ENCODE results near the gene CREB5. TPM values are rescaled to one million over a fixed set of nuclear protein-coding genes. Genes with fewer than 3 reads are reported as not detected.
"Not testable (repeated sequence)": the region's sequence is repeated elsewhere in the genome, so short reads cannot be mapped to it uniquely, and the experiment has no call there.

CREB5 gene
- total and polyA plus RNA-seq, 2 of the 13 experiments (the other 11 are each of a cell fraction or from before 2014, with no cell fraction given) = 0.38 to 0.71 TPM

GRCh38 chr7:28551331-28551730 lies 139.0 kb downstream of the CREB5 start:
- Histone ChIP-seq H4K20me1 (ENCODE audit: insufficient read depth, low read length) (no peaks in the 10 kb centered on the region), H3K4me2 (ENCODE audit: low read depth, low read length) (no peak overlapping the region), H3K9me3 (ENCODE audit: low read length) (no peaks in the 10 kb centered on the region), H3K9ac (ENCODE audit: insufficient read depth, low read depth, low read length) (no peak overlapping the region), H3K27me3 (ENCODE audit: control insufficient read depth in 1 of 2, insufficient read depth in 2 of 2, low read length in 2 of 2) (peaks cover 0 to 12% of the 10 kb centered on the region in 2 experiments; a peak in 2 of 5 replicates), H2AFZ (ENCODE audit: low read length) (no peak overlapping the region), H3K27ac (ENCODE audit: extremely low read length, insufficient read depth, low read length) (no peak overlapping the region), H3K4me3 (replicated peaks in 1 of 3; ENCODE audit: insufficient read depth in 1 of 3, low read depth in 2 of 3, low read length in 3 of 3) (no peak overlapping the region), H3K36me3 (replicated peaks in 1 of 2; ENCODE audit: control insufficient read depth in 1 of 2, insufficient read depth in 2 of 2, low read length in 2 of 2) (no peaks in the 10 kb centered on the region), H3K79me2 (ENCODE audit: insufficient read depth, low read length) (no peaks in the 10 kb centered on the region), H3K4me1 (ENCODE audit: insufficient read depth, low read length) (no peaks in the 10 kb centered on the region)
- no TSS peak for BruUV-seq (replicated peaks)
- POLR2A ChIA-PET = no interaction called here
- ATAC-seq (no peak), FAIRE-seq (no peak), DNase-seq (ENCODE audit: low spot score) (no peak)
- WGBS (ENCODE audit: low lambda C conversion rate) = 10% methylated on average over 5 of the region's 5 CpGs
- TF ChIP-seq ZNF207 (IDR thresholded peaks at IDR 0.05; ENCODE audit: borderline replicate concordance) = no peak
- in situ Hi-C loops (cut with HindIII; ENCODE audit: extremely low pct_ligation_motif_present, low pct_unique_long_range_greater_than_20kb) (no loop called here), intact Hi-C loops (cut with micrococcal nuclease; ENCODE audit: unreplicated experiment) (no loop called here)
- CTCF ChIA-PET (ENCODE audit: low intra/inter-chr PET ratio, low total read pairs) = no interaction called here

- peaks cover 0 to 15% of the 10 kb centered on the region in 2 experiments; a peak in 2 of 5 replicates for H3K27me3 ChIP-seq (ENCODE audit: control insufficient read depth in 1 of 2, insufficient read depth in 2 of 2, low read length in 2 of 2)
- in situ Hi-C loops (cut with HindIII; ENCODE audit: extremely low pct_ligation_motif_present, low pct_unique_long_range_greater_than_20kb); H3K79me2 ChIP-seq (ENCODE audit: insufficient read depth, low read length); DNase-seq (ENCODE audit: low spot score); H3K4me3 ChIP-seq (replicated peaks in 1 of 3; ENCODE audit: insufficient read depth in 1 of 3, low read depth in 2 of 3, low read length in 3 of 3); H3K27ac ChIP-seq (ENCODE audit: extremely low read length, insufficient read depth, low read length); H3K9ac ChIP-seq (ENCODE audit: insufficient read depth, low read depth, low read length); POLR2A ChIA-PET; H3K9me3 ChIP-seq (ENCODE audit: low read length); H4K20me1 ChIP-seq (ENCODE audit: insufficient read depth, low read length); H2AFZ ChIP-seq (ENCODE audit: low read length); BruUV-seq (replicated peaks); H3K4me1 ChIP-seq (ENCODE audit: insufficient read depth, low read length); H3K36me3 ChIP-seq (replicated peaks in 1 of 2; ENCODE audit: control insufficient read depth in 1 of 2, insufficient read depth in 2 of 2, low read length in 2 of 2); intact Hi-C loops (cut with micrococcal nuclease; ENCODE audit: unreplicated experiment); FAIRE-seq; ATAC-seq; CTCF ChIA-PET (ENCODE audit: low intra/inter-chr PET ratio, low total read pairs); H3K4me2 ChIP-seq (ENCODE audit: low read depth, low read length): not testable (repeated sequence)
- 24% methylated on average over 1 of the region's 1 CpG for WGBS (ENCODE audit: low lambda C conversion rate)
These were observed 139.4 kb downstream of the CREB5 start for GRCh38 chr7:28551766-28552165.
